ENCODE measurements around the gene ACP2.
"Not testable (repeated sequence)": the region's sequence is repeated elsewhere in the genome, so short reads cannot be mapped to it uniquely, and the experiment has no call there.

The ACP2 gene

GRCh38 chr11:47201015-47201414 lies 47.6 kb downstream of the ACP2 start:
- no peak for DNase-seq (ENCODE audit: extremely low read depth, low read depth)

GRCh38 chr11:47198161-47198560 lies 50.5 kb downstream of the ACP2 start:
- not testable (repeated sequence) for DNase-seq (ENCODE audit: extremely low read depth, low read depth)

More at GRCh38 chr11:47201015-47201414, 47.6 kb downstream of the ACP2 start:
- no peak for TF ChIP-seq CTCF (IDR thresholded peaks at IDR 0.05; ENCODE audit: low read depth, low read length)

- DNase-seq (ENCODE audit: extremely low read depth, low read depth): no peak
- TF ChIP-seq CTCF (IDR thresholded peaks at IDR 0.05; ENCODE audit: low read depth, low read length): no peak
These were observed 56.5 kb downstream of the ACP2 start for GRCh38 chr11:47192111-47192510.

GRCh38 chr11:47191137-47191536 lies 57.5 kb downstream of the ACP2 start:
- not testable (repeated sequence) for DNase-seq (ENCODE audit: extremely low read depth, low read depth)

All from AG09319 (cell line).